Stimulated activated CD8-positive, alpha-beta memory T cell treated with anti-CD3 and anti-CD28 coated beads, Interleukin-7, amount 100 ng/mL, for 24 hours (primary cell): Measurements from ENCODE around the gene NOXA1.
"Not testable (repeated sequence)": the region's sequence is repeated elsewhere in the genome, so short reads cannot be mapped to it uniquely, and the experiment has no call there.

Experiments used
- DNase-seq: peaks from one replicate; pipeline ENCODE4 v3.0.0-alpha.2; 2020; ENCODE audit warnings: low read depth

Gene NOXA1

GRCh38 chr9:137406085-137406760 lies 17.0 kb upstream of the NOXA1 start:
- no peak for DNase-seq

DNA sequence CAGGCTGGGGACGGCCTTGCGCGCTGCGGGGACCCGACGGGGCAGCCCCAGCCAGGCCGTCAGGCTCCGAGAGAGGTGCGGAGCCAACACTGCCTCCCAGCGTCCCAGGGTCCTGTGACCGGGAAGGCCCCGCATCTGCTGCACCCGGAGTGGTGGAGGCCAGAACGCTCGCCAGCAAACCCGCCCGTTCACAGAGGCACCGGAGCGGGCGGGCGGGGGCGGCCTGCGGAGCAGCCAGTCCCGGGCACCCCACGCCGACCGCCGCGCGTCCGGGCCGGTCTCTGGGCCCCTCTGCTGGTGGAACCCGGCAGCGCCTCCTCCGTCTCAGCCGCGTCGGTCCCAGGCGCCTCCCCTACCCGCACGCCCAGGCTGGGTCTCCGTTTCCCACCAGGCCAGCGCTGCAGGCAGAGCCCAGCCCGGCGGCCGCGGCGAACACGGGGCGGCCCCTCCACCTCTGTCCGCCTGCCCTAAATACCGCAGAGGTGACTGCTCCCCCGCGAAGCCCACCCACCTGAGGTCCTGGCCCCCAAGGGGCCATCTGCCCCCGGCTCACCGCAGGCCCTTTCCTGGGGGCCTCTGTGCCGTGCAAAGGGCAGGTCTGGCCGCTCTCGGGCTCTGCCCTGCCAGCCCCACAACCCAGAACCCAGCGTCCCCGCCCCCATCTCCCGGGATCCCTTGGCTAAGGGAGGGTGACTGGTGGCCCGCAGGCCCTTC lies 16.2 kb upstream of the NOXA1 start:
- DNase-seq, result peak; percentile 21

- no peak for DNase-seq
Observed at GRCh38 chr9:137407590-137408300, 15.4 kb upstream of the NOXA1 start.

DNA sequence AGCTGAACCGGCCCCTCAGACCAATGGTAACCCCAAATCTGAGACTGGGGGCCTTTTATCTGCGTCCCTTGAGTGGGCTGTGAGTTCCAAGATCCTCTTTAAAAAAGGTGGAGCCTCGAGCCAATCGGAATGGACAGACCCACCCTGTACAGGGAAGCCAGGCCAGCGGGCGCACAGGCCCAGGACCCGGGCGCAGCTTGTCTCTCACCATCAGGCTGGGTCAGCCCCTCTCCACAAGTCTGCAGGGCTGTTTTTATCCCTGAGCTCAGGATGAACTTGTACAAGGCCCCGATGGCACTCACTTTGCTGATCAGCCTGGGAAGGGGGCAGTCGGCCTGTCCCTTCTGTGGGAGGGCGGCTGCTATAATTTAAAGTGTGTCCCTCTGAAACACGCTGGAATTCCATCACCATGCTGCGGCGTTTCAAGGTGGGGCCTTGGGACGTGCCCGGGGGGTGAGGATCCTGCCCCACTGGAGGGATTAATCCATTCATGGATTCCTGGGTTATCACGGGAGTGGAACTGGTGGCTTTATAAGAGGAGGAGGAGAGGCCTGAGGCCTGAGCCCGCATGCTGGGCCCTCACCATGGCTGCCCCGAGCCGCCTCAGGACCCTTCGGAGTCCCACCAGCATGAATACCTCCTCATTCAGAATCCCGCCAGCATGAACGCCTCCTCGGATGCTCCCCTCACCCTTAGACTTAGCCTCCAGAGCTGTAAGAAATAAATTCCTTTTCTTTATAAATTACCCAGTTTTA lies 14.4 kb upstream of the NOXA1 start:
- no peak for DNase-seq

- no peak for DNase-seq
Observed at GRCh38 chr9:137409515-137409914, 13.7 kb upstream of the NOXA1 start.

GRCh38 chr9:137410236-137410890 lies 12.8 kb upstream of the NOXA1 start:
- DNase-seq, result not testable (repeated sequence)

DNA sequence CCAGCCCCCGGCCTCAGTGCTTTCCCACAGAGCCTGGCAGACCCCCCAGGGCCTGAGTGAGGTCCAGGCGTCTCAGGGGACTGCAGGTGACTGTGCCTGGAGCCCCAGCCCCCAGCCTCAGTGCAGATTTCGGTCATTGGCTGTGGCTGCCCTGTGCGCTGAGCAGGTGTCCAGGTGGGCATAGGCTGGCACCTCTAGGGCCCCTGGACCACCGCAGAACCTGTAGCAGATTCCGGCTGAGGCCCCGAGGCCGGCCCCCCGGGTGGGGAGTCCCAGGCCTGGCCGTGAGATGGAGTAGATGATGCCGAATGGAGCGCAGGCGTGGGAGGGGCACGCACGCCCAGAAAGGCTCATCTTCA lies 12.3 kb upstream of the NOXA1 start:
- no peak for DNase-seq

DNA sequence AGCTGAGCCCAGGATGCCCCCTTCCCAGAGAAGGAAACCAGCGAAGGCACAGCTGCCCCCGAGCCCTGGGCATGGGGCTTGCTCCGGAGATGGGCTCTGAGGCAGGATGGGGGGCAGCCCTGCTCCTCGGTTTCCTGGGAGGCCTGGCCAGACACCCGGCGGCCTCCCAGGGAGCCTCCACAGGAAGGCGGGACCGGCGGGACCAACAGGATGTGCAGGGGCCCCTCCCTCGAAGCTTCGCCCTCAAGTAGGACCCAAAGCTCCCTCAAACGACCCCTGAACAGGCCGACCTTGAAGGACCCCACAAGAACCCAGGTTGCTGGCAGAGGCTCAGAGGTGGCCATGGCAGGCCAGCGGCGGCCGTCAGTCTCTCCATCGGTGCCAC lies 11.9 kb upstream of the NOXA1 start:
- DNase-seq, result no peak

DNA sequence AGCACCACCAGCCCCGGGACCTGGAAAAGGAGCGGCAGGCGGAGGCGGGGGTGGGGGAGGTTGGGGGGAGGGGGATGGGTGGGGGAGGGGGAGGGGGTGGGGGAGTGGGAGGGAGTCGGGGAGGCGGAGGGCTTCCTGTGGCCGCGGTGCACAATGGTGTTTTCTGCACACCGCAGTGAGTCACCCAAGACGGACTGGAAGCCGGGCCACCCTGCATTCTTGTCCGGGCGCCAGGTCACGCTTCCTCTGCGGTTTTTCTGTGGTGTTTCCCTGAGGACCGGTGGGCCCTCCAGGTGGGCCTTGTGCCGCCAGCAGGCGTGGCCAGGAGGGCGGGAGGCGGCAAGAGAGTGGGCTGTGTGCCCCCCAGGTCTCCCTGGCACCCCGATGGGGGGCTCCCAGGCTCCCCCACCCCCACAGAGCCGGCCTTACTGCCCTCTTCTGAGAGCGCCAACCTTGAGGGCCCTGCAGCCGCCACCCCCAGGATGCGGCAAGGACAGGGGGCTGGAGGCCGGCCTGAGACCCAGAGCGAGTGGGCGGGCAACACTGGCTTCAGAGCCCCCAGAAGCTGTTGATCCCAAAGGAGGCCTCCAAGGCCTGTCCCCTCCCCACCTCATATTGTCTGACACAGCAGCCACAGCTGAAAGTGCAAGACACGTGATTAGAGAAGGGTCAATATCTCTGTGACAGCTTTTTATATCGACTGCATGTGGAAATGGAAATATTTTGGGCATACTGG lies 11.4 kb upstream of the NOXA1 start:
- peak; percentile 21 for DNase-seq

DNA sequence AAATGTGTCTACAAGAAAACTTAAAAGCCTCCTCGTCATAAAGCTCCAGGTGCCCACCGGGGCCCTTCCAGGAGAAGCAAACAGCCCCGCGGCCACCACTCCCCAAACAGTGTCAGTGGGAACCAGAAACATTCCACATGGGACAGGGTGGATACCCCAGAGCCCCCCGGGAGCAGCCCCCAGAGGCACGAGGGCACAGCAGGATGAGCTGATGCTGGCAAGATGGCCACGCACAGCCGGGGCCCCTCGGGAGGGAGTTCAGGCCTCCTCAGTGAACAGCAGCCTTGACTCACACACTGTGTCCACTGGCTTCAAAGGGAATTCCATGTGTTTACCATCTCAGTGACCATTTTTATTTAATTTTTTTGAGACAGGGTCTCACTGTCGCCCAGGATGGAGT lies 10.8 kb upstream of the NOXA1 start:
- DNase-seq, result no peak

- no peak for DNase-seq
Observed at GRCh38 chr9:137415451-137415850, 7.7 kb upstream of the NOXA1 start.

GRCh38 chr9:137416006-137416562 lies 7.1 kb upstream of the NOXA1 start:
- DNase-seq, result no peak

GRCh38 chr9:137416563-137417151 lies 6.5 kb upstream of the NOXA1 start:
- no peak for DNase-seq

- DNase-seq, result no peak
Observed at GRCh38 chr9:137417161-137418021, 5.8 kb upstream of the NOXA1 start.

DNA sequence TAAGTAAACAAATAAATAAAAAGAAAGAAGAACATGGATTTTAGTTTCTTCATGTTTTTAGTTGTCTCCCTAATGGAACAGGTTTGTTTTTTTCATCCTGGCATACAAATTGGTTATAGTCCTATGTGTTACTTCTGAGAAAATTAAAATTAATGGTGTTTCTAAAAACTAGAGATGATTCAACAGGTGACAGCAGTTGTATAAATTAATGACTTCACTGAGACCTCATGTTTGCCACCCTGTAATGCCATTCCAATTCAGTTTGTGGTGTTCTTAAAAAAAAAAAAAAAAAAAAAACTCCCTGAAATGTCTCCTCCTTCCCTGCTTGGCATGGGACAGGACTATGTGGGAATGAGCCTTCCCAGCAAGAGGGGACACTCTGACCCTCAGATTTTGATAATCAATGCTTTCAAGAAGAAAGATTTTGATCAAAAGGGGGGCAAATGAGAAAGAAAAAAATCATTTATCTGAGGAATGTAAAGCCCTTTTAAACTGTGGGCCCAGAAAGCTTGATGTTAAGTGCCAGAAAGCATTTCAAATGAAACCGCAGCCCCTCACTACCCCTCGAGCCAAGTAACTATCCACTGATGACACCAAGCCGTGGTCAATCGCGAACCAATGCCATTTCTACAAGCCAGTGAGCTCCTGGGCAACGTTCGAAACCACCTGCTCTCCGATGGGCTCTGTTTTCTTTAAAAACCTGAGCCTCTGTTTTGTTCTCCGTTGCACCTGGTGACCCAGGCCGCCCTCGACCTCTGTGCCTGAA lies 1.2 kb upstream of the NOXA1 start:
- DNase-seq, result no peak

DNA sequence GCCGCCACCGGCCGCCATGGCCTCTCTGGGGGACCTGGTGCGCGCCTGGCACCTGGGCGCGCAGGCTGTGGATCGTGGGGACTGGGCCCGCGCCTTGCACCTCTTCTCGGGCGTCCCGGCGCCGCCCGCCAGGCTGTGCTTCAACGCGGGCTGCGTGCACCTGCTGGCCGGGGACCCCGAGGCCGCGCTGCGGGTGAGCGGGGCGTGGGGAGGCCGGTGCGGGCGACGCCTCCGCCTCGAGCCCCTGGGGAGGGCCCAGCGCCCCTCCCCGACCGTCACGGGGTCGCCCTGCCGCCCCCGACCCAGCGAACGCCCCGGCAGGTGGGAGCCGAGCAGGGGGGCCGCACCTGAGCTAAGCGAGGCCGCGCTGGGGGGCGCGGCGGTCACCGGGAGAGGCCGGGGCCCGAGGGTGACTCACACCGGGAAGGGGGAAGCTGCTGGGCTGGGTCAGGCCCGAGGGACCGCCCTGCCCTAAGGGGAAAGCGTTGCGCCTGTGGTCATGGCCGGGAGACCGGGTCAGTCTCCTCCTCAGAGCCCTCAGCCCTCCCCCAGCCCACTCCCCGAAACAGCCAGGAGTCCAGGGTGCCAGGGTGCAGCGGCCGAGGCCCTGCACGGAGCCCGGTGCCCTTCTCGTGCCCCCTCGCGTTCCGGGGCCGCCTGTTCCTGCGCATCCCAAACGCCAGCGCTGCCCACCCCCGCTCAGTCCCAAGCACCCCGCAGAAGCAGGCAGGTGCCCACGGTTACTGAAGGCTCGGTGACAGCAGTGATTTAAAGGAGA lies 510 bp downstream of the NOXA1 start:
- DNase-seq, result no peak

DNA sequence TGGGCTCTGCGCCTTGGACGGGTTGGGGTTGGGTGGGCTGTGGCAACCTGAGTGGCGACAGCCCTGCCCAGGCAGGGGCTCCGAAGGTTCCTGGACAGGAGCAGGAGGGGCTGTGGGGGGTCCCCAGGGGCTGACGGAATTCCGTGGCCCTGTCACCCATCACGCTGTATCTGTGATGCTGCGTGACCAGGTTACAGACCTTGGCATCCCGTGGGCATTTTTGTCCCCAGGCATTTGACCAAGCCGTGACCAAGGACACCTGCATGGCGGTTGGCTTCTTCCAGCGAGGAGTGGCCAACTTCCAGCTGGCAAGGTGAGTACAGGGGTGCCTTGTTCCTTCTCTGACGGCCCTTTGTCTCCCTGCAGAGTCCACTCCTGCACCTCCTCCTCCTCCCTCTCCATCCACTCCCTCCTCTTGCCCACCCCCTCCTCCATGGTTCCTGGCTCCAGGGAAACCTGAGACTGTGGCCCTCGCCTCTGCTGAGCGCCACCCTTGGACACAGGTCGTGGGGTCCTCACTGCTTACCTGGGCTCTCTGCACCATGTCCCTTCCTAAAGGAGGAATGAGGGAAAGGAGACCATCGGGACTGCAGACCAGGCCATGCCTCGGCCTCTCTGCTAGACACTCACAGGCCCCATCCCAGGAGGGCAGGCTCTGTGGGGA lies 3.0 kb downstream of the NOXA1 start:
- DNase-seq, result no peak
